GM20000 (cell line): ENCODE results near the gene PSMB3.

Experiments used
- DNase-seq: peaks from one replicate; pipeline ENCODE4 v3.0.0; 2012; ENCODE audit warnings: low spot score
- TF ChIP-seq, protein P1 (sequence below): IDR thresholded peaks from 2 replicates; pipeline ENCODE4 v1.5.1; 2012; ENCODE audit warnings: mild to moderate bottlenecking, control low read depth; ENCODE audit errors: extremely low read depth, missing control alignments

Gene PSMB3

DNA sequence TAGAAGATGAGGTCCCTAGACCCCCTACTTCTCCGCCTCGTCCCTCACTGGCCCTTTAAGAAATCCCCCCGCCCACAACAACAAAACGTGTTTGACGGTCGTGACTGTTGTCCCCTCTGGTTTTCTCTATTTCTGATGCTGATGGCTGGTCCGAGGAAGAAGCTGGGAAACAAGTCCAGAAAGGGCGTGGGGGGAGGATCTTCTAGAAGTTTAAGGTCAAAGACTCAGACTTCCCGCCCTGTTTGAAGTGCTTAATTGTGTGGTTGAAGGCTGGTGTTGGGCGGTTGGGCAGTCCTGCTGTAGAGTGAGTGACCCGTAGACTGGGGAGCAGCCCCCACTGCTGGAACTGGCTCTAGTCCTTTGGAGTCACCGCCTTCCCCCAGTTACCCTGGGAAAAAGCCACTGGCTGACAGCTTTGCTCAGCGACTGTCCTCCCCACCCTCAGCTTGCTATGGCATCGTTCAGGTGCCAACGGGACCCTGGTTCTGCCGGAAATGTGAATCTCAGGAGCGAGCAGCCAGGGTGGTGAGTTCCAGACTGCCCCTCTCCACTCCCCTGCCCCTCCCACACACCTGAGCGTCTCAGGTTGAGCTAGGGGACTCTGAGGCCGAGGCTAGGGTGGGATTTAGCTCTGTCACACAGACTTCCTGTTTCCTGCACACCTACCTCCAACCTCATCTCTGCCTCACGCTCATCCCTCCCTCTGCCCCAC is 45.9 kb upstream of the PSMB3 start:
- TF ChIP-seq, protein P1, sequence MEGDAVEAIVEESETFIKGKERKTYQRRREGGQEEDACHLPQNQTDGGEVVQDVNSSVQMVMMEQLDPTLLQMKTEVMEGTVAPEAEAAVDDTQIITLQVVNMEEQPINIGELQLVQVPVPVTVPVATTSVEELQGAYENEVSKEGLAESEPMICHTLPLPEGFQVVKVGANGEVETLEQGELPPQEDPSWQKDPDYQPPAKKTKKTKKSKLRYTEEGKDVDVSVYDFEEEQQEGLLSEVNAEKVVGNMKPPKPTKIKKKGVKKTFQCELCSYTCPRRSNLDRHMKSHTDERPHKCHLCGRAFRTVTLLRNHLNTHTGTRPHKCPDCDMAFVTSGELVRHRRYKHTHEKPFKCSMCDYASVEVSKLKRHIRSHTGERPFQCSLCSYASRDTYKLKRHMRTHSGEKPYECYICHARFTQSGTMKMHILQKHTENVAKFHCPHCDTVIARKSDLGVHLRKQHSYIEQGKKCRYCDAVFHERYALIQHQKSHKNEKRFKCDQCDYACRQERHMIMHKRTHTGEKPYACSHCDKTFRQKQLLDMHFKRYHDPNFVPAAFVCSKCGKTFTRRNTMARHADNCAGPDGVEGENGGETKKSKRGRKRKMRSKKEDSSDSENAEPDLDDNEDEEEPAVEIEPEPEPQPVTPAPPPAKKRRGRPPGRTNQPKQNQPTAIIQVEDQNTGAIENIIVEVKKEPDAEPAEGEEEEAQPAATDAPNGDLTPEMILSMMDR = no peak
- DNase-seq = peak; percentile 38

DNA sequence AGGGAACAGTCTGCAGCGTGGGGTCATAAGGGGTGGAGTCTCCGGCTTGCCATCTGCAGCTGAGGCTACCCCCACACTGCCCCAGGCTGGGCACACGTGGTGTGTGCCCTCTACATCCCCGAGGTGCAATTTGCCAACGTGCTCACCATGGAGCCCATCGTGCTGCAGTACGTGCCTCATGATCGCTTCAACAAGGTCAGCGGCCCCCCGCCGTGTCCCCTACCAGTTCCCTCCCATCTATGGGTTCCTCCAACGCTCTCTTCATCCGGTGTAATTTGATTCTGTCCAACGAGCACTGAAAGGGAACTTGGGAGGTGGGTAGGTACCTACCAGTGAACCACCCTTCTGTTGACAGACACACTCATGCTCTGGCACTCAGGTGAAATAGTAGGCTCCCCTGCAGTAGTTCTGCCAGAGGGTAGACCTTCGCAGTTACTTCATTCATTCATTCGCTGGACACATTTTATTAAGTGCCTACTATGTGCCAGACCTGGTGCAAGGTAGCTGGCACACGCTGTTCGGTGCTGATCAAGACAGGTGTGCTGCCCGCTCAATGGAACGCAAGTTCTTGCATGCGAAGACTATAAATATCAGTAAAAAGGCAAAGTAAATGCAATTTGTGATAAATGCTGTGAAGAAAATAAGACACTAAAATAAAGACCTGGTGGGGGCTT is 44.7 kb upstream of the PSMB3 start:
- DNase-seq = no peak
- TF ChIP-seq, protein P1 = no peak

DNA sequence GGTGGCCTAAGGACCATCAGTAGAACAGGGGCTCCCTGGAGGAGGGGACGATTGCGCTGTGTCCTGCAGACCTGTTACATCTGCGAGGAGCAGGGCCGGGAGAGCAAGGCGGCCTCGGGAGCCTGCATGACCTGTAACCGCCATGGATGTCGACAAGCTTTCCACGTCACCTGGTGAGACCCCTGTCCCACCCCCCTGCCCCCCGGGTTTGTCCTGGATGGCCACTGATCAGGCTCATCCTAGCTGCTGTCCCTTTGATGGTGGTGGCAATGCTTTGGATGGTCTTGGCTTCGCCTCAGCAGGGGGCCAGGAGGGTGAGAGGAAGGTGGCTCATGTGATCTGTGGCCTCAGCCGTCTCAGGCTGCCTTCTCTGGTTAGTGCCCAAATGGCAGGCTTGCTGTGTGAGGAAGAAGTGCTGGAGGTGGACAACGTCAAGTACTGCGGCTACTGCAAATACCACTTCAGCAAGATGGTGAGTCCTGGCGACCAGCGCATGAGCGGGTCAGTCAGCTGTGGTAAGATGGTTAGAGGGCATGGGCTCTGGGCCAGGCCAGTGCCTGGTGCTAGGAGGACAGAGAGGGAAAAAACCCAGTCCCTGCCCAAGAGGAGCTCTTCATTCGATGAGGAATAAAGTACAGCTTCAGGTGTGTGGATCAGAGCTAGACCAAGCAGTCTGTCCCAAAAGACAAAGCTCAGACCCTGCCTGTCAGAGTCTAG is 43.3 kb upstream of the PSMB3 start:
- DNase-seq = no peak
- TF ChIP-seq, protein P1 = no peak

DNA sequence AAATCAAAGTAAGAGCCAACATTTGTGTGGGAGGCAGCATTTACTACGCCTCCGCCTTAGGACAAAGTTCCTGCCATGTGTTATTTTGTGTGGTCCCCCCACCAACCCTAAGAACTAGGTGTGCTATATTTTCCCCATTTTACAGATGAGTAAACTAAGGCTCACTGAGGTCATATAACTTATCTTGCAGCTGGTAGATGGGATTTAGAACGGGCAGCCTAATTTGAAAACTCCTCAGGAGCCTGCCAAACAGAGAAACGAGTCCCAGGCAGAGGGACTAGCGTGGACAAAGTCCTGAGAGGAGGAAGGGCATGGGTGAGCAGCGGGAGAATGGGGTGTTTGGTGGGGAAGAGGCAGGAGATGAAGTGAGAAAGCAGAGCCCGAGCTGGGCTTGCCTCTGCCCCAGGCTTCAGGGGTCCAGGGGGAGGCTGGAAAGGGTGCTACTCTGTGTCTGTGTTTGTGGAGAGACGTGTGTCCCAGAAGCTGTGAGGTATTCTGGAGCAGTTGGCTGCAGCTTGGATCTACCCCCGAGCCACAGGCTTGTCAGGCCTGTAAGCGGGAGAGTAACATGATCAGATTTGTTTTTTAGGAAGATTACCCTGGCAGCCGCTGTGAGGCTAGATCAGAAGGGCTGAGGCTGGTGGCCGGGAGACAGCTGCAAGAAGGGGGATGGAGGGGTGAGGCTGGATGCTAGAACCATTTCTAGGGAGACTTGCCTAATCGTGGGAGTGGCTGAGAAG is 42.5 kb upstream of the PSMB3 start:
- TF ChIP-seq, protein P1 = no peak
- DNase-seq = no peak

DNA sequence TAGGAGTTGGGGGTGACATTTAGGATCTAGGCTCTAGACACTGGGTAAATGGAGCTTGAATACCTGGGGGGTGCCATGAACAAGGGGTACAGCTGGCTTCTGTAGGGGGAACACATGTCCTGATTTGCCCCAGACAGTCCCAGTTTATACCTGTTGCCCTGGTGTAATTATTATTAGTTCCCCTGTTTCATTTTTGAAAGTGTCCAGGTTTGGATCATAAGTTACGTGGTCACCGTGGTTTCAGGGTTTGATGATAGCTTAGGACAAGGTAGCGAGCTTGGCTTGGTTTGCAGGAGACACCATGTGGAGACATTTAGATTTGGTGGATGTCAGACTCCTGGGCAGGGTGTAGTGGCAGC is 42.0 kb upstream of the PSMB3 start:
- DNase-seq = no peak
- TF ChIP-seq, protein P1 = no peak

DNA sequence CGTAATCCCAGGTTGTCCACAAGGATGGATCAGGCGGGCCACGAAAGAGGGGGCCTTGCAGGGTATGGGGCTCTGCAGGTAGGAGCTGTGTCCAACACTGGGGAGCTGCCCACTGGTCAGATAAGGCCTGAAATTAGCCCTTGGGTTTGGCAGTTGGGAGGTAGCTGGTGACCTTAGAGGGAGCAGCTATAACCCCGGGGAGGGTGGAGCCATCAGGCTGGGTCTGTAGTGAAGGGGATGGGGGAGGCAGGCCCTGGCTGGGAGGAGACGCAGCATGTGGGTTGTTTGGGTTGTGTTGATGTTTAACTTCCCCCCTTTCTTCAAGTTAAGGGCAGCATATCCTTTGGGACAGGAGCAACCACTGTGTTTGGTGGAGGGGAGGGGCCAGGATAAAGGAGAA is 41.6 kb upstream of the PSMB3 start:
- no peak for DNase-seq
- TF ChIP-seq, protein P1 = no peak
